Measurements from ENCODE around the gene MVB12B.

DNA sequence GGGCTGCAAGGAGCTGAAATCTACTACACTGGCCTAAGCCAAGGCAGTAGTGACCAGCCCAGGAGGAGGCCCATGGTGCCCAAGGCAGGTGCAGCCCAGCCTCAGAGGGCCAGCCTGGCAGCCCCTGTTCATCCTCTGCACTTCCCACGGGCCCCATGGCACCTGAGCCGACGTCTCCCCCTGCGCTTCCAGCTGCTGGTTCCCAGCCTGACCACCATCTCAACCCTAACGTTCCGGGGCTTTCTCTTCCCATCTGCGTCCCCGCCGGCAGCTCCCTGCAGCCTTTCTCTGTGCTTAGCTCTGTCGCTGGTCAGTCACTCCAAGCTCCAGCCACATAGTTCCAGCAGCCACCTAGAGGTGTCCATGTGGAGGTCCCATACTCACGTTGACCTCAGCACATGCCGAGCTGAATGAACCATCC, 181.6 kb downstream of the MVB12B start:
- TF ChIP-seq, protein P1, sequence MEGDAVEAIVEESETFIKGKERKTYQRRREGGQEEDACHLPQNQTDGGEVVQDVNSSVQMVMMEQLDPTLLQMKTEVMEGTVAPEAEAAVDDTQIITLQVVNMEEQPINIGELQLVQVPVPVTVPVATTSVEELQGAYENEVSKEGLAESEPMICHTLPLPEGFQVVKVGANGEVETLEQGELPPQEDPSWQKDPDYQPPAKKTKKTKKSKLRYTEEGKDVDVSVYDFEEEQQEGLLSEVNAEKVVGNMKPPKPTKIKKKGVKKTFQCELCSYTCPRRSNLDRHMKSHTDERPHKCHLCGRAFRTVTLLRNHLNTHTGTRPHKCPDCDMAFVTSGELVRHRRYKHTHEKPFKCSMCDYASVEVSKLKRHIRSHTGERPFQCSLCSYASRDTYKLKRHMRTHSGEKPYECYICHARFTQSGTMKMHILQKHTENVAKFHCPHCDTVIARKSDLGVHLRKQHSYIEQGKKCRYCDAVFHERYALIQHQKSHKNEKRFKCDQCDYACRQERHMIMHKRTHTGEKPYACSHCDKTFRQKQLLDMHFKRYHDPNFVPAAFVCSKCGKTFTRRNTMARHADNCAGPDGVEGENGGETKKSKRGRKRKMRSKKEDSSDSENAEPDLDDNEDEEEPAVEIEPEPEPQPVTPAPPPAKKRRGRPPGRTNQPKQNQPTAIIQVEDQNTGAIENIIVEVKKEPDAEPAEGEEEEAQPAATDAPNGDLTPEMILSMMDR (IDR thresholded peaks at IDR 0.05; ENCODE audit: insufficient read depth, low read length, poor library complexity, severe bottlenecking) = no peak
- no peak for TF ChIP-seq EZH2phosphoT487 (conservative IDR thresholded peaks at IDR 0.05; ENCODE audit: low read length)

All from SU-DHL-6 (cell line).